IMR-90 (cell line): ENCODE results near the gene SSU72. TPM values are rescaled to one million over a fixed set of nuclear protein-coding genes. Genes with fewer than 3 reads are reported as not detected.

Experiments used
- ATAC-seq: fragments of 200-7000 bp; cut with Tn5 transposase; 2 replicates; pipeline ENCODE4 v1.9.1; 2020; ENCODE audit warnings: low read depth, mild to moderate bottlenecking, moderate library complexity
- BruUV-seq: library from RNA; stranded (reverse); fragments of 400-500 nt; replicated peaks from 2 replicates; lab custom pipeline; 2021; lab: Mats Ljungman, UMichigan
- CTCF ChIA-PET: fragments of 300-600 bp; formaldehyde crosslinking; extraction: SDS; loops from one replicate; lab custom pipeline; 2021; ENCODE audit warnings: antibody characterized with exemption; lab: Yijun Ruan, JAX
- POLR2A ChIA-PET: fragments of 300-600 bp; sonication (Branson Sonifier 250); formaldehyde crosslinking; loops from one replicate; lab custom pipeline; 2022; ENCODE audit warnings: antibody characterized with exemption; ENCODE audit not compliant: unreplicated experiment; lab: Charles Lee
- DNase-seq: peaks from one replicate; pipeline ENCODE4 v3.0.0; 2013
- H2AFZ ChIP-seq: replicated peaks from 2 replicates; pipeline ENCODE3; 2013; ENCODE audit warnings: low read length, mild to moderate bottlenecking; ENCODE audit not compliant: poor library complexity
- H2AK5ac ChIP-seq: 2 replicates; pipeline ENCODE4 v1.6.1; 2013; ENCODE audit warnings: low read depth, low read length, inconsistent platforms
- H2AK9ac ChIP-seq: replicated peaks from 2 replicates; pipeline ENCODE3; 2013; ENCODE audit warnings: mild to moderate bottlenecking, low read depth, low read length, moderate library complexity; ENCODE audit not compliant: poor library complexity
- H2BK120ac ChIP-seq: 2 replicates; pipeline ENCODE4 v1.6.1; 2013; ENCODE audit warnings: low read depth, low read length, inconsistent platforms
- H2BK15ac ChIP-seq: 3 replicates; pipeline ENCODE4 v1.6.1; 2013; ENCODE audit warnings: low read depth, low read length, inconsistent platforms
- H2BK20ac ChIP-seq: 2 replicates; pipeline ENCODE4 v1.6.1; 2013; ENCODE audit warnings: low read depth, mild to moderate bottlenecking, inconsistent platforms, low read length, moderate library complexity
- H2BK5ac ChIP-seq: 2 replicates; pipeline ENCODE4 v1.6.1; 2013; ENCODE audit warnings: mild to moderate bottlenecking, low read depth, low read length, inconsistent platforms; ENCODE audit not compliant: poor library complexity, severe bottlenecking
- H3K14ac ChIP-seq: replicated peaks from 2 replicates; pipeline ENCODE4 v1.6.1; 2013; ENCODE audit warnings: low read depth, low read length, inconsistent platforms
- H3K18ac ChIP-seq: 2 replicates; pipeline ENCODE4 v1.6.1; 2013; ENCODE audit warnings: low read depth, low read length, control low read depth
- H3K23ac ChIP-seq: 2 replicates; pipeline ENCODE4 v1.6.1; 2013; ENCODE audit warnings: low read depth, low read length, inconsistent platforms
- H3K27ac ChIP-seq: 2 replicates; pipeline ENCODE4 v1.5.1; 2013; ENCODE audit warnings: mild to moderate bottlenecking, control low read depth, low read length; ENCODE audit not compliant: insufficient read depth
- H3K27me3 ChIP-seq: 2 replicates; pipeline ENCODE4 v1.6.1; 2013; ENCODE audit warnings: low read length; ENCODE audit not compliant: control insufficient read depth, insufficient read depth
- H3K36me3 ChIP-seq: 2 replicates; pipeline ENCODE4 v1.6.1; 2013; ENCODE audit warnings: low read length, mixed read lengths; ENCODE audit not compliant: control insufficient read depth, insufficient read depth
- H3K4ac ChIP-seq: 2 replicates; pipeline ENCODE4 v1.6.1; 2013; ENCODE audit warnings: low read depth, low read length, inconsistent platforms
- H3K4me1 ChIP-seq: 2 replicates; pipeline ENCODE4 v1.6.1; 2013; ENCODE audit warnings: low read length, mixed read lengths; ENCODE audit not compliant: control insufficient read depth, insufficient read depth
- H3K4me2 ChIP-seq: 2 replicates; pipeline ENCODE4 v1.6.1; 2013; ENCODE audit warnings: low read depth, mild to moderate bottlenecking, control low read depth, low read length, moderate library complexity
- H3K4me3 ChIP-seq: 2 replicates; pipeline ENCODE4 v1.5.1; 2013; ENCODE audit warnings: low read depth, mild to moderate bottlenecking, control low read depth, low read length, moderate library complexity; ENCODE audit not compliant: insufficient read depth
- H3K56ac ChIP-seq: 2 replicates; pipeline ENCODE4 v1.6.1; 2013; ENCODE audit warnings: low read length, inconsistent platforms; ENCODE audit not compliant: insufficient read depth; ENCODE audit errors: extremely low read depth
- H3K79me1 ChIP-seq, 2 experiments: 2 replicates each; pipeline ENCODE4 v1.6.1; 2013; ENCODE audit warnings: low read length in 2 of 2, inconsistent platforms in 1 of 2, low read depth in 1 of 2
- H3K9ac ChIP-seq: 2 replicates; pipeline ENCODE4 v1.6.1; 2013; ENCODE audit warnings: low read depth, low read length, control low read depth
- H3K9me1 ChIP-seq: 2 replicates; pipeline ENCODE4 v1.6.1; 2013; ENCODE audit warnings: low read length, inconsistent platforms; ENCODE audit not compliant: insufficient read depth
- H3K9me3 ChIP-seq: 2 replicates; pipeline ENCODE4 v1.6.1; 2013; ENCODE audit warnings: low read length; ENCODE audit not compliant: control insufficient read depth, insufficient read depth
- H4K20me1 ChIP-seq: 2 replicates; pipeline ENCODE4 v1.6.1; 2013; ENCODE audit warnings: low read length, inconsistent platforms; ENCODE audit not compliant: insufficient read depth
- H4K5ac ChIP-seq: 2 replicates; pipeline ENCODE4 v1.6.1; 2013; ENCODE audit warnings: mild to moderate bottlenecking, low read depth, low read length, control low read depth
- H4K8ac ChIP-seq, 2 experiments: 2 replicates each; pipeline ENCODE4 v1.6.1; 2013; ENCODE audit warnings: low read depth in 2 of 2, low read length in 2 of 2, control low read depth in 1 of 2, inconsistent platforms in 1 of 2
- H4K91ac ChIP-seq: 2 replicates; pipeline ENCODE4 v1.6.1; 2013; ENCODE audit warnings: low read depth, low read length, inconsistent platforms; ENCODE audit not compliant: insufficient read depth
- CEBPB ChIP-seq: IDR thresholded peaks from 2 replicates; pipeline ENCODE4 v1.6.1; 2012; ENCODE audit warnings: low read depth, low read length, improper control_type of control experiment
- CTCF ChIP-seq: conservative IDR thresholded peaks from 2 replicates; pipeline ENCODE4 v1.5.1; 2012; ENCODE audit warnings: mild to moderate bottlenecking, low read depth, low read length, improper control_type of control experiment
- FOS ChIP-seq: fragments of 150-350 bp; IDR thresholded peaks from 2 replicates; pipeline ENCODE4 v1.6.1; 2016; ENCODE audit warnings: low read depth, low read length
- NFE2L2 ChIP-seq: fragments of 150-350 bp; IDR thresholded peaks from 2 replicates; pipeline ENCODE4 v1.6.1; 2016; ENCODE audit warnings: low read depth, mild to moderate bottlenecking, low read length
- RAD21 ChIP-seq: IDR thresholded peaks from 2 replicates; pipeline ENCODE4 v1.6.1; 2012; ENCODE audit warnings: low read length, improper control_type of control experiment
- RFX5 ChIP-seq: IDR thresholded peaks from 2 replicates; pipeline ENCODE4 v1.8.0; 2012; ENCODE audit warnings: low read depth, mild to moderate bottlenecking, low read length, moderate library complexity
- SMC3 ChIP-seq: fragments of 150-350 bp; IDR thresholded peaks from 2 replicates; pipeline ENCODE4 v1.6.1; 2016; ENCODE audit warnings: low read depth, mild to moderate bottlenecking, antibody characterized with exemption, low read length, moderate library complexity
- WGBS, 2 experiments: methylation state at CpG; one replicate each; pipeline versions ENCODE4 v1.1.5 to v1.1.7; 2013; ENCODE audit warnings: missing lambda C conversion rate in 2 of 2; ENCODE audit not compliant: insufficient read length in 1 of 2; ENCODE audit errors: extremely low coverage in 2 of 2; 5-methylcytosine and 5-hydroxymethylcytosine counted together
- dilution Hi-C: fragments of 300-500 bp; cut with HindIII; formaldehyde crosslinking; loops from one replicate; pipeline ENCODE4 v1.14.3; 2018; ENCODE audit warnings: low sequenced_read_pairs; ENCODE audit not compliant: unreplicated experiment
- in situ Hi-C: fragments of 300-500 bp; cut with MboI; formaldehyde crosslinking; loops from 3 replicates; pipeline ENCODE4 v1.14.3; 2019; ENCODE audit warnings: low sequenced_read_pairs, inconsistent platforms, mixed read lengths
- intact Hi-C: fragments of 100-400 bp; cut with micrococcal nuclease; formaldehyde crosslinking; loops from 2 replicates; pipeline ENCODE4 v1.10.0; 2022
- polyA plus RNA-seq, 3 experiments: library from polyadenylated mRNA; depleted of rRNA; stranded (reverse); fragments of >200 nt; gene quantifications; 2 replicates each; pipeline ENCODE4 v1.2.3, GENCODE V29; 2012; ENCODE audit warnings: low replicate concordance in 1 of 3
- total RNA-seq: library from RNA; depleted of rRNA; stranded (reverse); fragments of >200 nt; gene quantifications from 2 replicates; pipeline ENCODE4 v1.2.3, GENCODE V29; 2012

SSU72 gene
- total and polyA plus RNA-seq, 2 of the 4 experiments (the other 2 are of a cell fraction): 33.7 to 88.4 TPM

GRCh38 chr1:1577367-1578011 is 2.8 kb upstream of the SSU72 start:
- 0 out of 2 replicates have a peak overlapping the region, but pooled peaks have one; percentile 9 for H2AK5ac ChIP-seq
- in situ Hi-C loops (no loop called here), dilution Hi-C loops (no loop called here), intact Hi-C loops (loop anchor here (5.0 to 10.0 kb wide), 2 partner anchors 80 to 327 kb away; partner anchors contain the start of gene CDK11B)
- H3K27ac ChIP-seq: no peak overlapping the region
- no peaks in the 10 kb centered on the region for H3K9me3 ChIP-seq
- no peak overlapping the region for H2AK9ac ChIP-seq
- no peak overlapping the region for H3K9ac ChIP-seq
- H3K4me2 ChIP-seq: no peak overlapping the region
- WGBS, 2 experiments: 37% methylated on average over 6 of the region's 10 CpGs; no CpG with 5 or more reads in 1 of the 2 experiments
- peaks cover 5 to 19% of the 10 kb centered on the region in 2 experiments; a peak in 2 of 4 replicates for H3K79me1 ChIP-seq
- no peak for DNase-seq
- no peak overlapping the region for H3K4me3 ChIP-seq
- ChIA-PET CTCF (no interaction called here), POLR2A (no interaction called here)
- no peak overlapping the region for H2BK20ac ChIP-seq
- H2BK120ac ChIP-seq: no peak overlapping the region
- H4K91ac ChIP-seq: no peak overlapping the region
- no peak overlapping the region for H2BK15ac ChIP-seq
- no TSS peak for BruUV-seq
- no peak overlapping the region for H2BK5ac ChIP-seq
- H3K4ac ChIP-seq: no peak overlapping the region
- no peak overlapping the region for H4K8ac ChIP-seq
- peaks cover 25% of the 10 kb centered on the region for H3K27me3 ChIP-seq
- H3K14ac ChIP-seq: no peak overlapping the region
- no peak for ATAC-seq
- no peak overlapping the region for H3K23ac ChIP-seq
- no peak overlapping the region for H3K18ac ChIP-seq
- no peaks in the 10 kb centered on the region for H3K36me3 ChIP-seq
- peaks cover 12% of the 10 kb centered on the region; the same call in 1 of the 2 replicates for H4K20me1 ChIP-seq
- peaks cover 3% of the 10 kb centered on the region; the same call in 1 of the 2 replicates for H3K9me1 ChIP-seq
- TF ChIP-seq RAD21: no peak
- no peak for TF ChIP-seq CTCF
- no peak for TF ChIP-seq RFX5
- TF ChIP-seq FOS: no peak
- no peak for TF ChIP-seq SMC3
- TF ChIP-seq NFE2L2: no peak
- TF ChIP-seq CEBPB: no peak
- no peak overlapping the region for H4K5ac ChIP-seq
- H2AFZ ChIP-seq: no peak overlapping the region
- H3K56ac ChIP-seq: no peak overlapping the region
- H3K4me1 ChIP-seq: no peaks in the 10 kb centered on the region
